GM12878 (cell line): ENCODE measurements around the gene SPATA20. TPM values are rescaled to one million over a fixed set of nuclear protein-coding genes. Genes with fewer than 3 reads are reported as not detected.

Source experiments
- JUND ChIP-seq: IDR thresholded peaks from 2 replicates; pipeline ENCODE4 v1.6.1; 2012; ENCODE audit warnings: low read depth, mild to moderate bottlenecking, low read length, improper control_type of control experiment, moderate library complexity
- MEF2A ChIP-seq: IDR thresholded peaks from 2 replicates; pipeline ENCODE4 v1.6.1; 2011; ENCODE audit warnings: low read depth, mild to moderate bottlenecking, low read length, moderate library complexity; ENCODE audit not compliant: insufficient read depth
- NR2C1 ChIP-seq: fragments of 450-650 bp; IDR thresholded peaks from 2 replicates; pipeline ENCODE4 v1.6.1; 2017; ENCODE audit warnings: antibody characterized with exemption, mild to moderate bottlenecking, moderate library complexity
- POU2F2 ChIP-seq: IDR thresholded peaks from 3 replicates; pipeline ENCODE4 v1.6.1; 2011; ENCODE audit warnings: low read depth, mild to moderate bottlenecking, low read length, borderline replicate concordance
- SMAD1 ChIP-seq: fragments of 450-650 bp; IDR thresholded peaks from 2 replicates; pipeline ENCODE4 v1.6.1; 2018; ENCODE audit warnings: mild to moderate bottlenecking, low read depth; ENCODE audit not compliant: partially characterized antibody
- SUZ12 ChIP-seq: fragments of 200-600 bp; sonication (generic); IDR thresholded peaks from one replicate; pipeline ENCODE4 v1.6.1; 2018; ENCODE audit warnings: antibody characterized with exemption, mild to moderate bottlenecking; ENCODE audit not compliant: unreplicated experiment
- TBL1XR1 ChIP-seq: IDR thresholded peaks from 2 replicates; pipeline ENCODE4 v1.6.1; 2012; ENCODE audit warnings: low read depth, low read length, improper control_type of control experiment
- polyA plus RNA-seq, 11 experiments: library from polyadenylated mRNA; depleted of rRNA in 4 of 11; unstranded in 6 of 11; stranded (reverse) in 5 of 11; fragments of >200 nt; fragmentation: Nextera tagmentation in 4 of 11; fragmentation: Illumina TruSeq in 1 of 11; extraction: Ambion mirVana in 4 of 11; extraction: Trizol in 1 of 11; gene quantifications; 1 replicate in 1 of 11; 2 replicates in 10 of 11; pipeline versions ENCODE4 v1.2.1 to v1.2.3, GENCODE V29; 2011 to 2016; ENCODE audit warnings: inconsistent platforms in 2 of 11, missing spikeins in 2 of 11, low read depth in 1 of 11
- total RNA-seq, 4 experiments: library from RNA; depleted of rRNA in 3 of 4; stranded (reverse); fragments of >200 nt in 3 of 4; fragmentation: Illumina TruSeq in 1 of 4; extraction: Trizol in 1 of 4; gene quantifications; 2 replicates each; pipeline versions ENCODE4 v1.2.1 to v1.2.3, GENCODE V29; 2013 to 2021
- TF ChIP-seq, protein P1 (sequence below): IDR thresholded peaks from 2 replicates; pipeline ENCODE4 v1.6.1; 2011; ENCODE audit warnings: low read depth, low read length, improper control_type of control experiment, borderline replicate concordance
- TF ChIP-seq, protein P2 (sequence below): fragments of 150-350 bp; IDR thresholded peaks from 2 replicates; pipeline ENCODE4 v1.6.1; 2014; ENCODE audit warnings: mild to moderate bottlenecking, low read depth, low read length

The SPATA20 gene
- total and polyA plus RNA-seq, 10 of the 15 experiments (the other 5 are each of a cell fraction or from before 2014, with no cell fraction given), result 2.1 to 69.8 (median 26.6) TPM

- TF ChIP-seq, protein P1, sequence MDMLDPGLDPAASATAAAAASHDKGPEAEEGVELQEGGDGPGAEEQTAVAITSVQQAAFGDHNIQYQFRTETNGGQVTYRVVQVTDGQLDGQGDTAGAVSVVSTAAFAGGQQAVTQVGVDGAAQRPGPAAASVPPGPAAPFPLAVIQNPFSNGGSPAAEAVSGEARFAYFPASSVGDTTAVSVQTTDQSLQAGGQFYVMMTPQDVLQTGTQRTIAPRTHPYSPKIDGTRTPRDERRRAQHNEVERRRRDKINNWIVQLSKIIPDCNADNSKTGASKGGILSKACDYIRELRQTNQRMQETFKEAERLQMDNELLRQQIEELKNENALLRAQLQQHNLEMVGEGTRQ, result no peak
- TF ChIP-seq MEF2A (no peak), JUND (no peak), POU2F2 (no peak), SMAD1 (no peak), TBL1XR1 (no peak), SUZ12 (no peak), NR2C1 (no peak)
- TF ChIP-seq, protein P2, sequence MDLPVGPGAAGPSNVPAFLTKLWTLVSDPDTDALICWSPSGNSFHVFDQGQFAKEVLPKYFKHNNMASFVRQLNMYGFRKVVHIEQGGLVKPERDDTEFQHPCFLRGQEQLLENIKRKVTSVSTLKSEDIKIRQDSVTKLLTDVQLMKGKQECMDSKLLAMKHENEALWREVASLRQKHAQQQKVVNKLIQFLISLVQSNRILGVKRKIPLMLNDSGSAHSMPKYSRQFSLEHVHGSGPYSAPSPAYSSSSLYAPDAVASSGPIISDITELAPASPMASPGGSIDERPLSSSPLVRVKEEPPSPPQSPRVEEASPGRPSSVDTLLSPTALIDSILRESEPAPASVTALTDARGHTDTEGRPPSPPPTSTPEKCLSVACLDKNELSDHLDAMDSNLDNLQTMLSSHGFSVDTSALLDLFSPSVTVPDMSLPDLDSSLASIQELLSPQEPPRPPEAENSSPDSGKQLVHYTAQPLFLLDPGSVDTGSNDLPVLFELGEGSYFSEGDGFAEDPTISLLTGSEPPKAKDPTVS, result no peak
These were observed 27.1 kb downstream of the SPATA20 start (continued) for GRCh38 chr17:50573866-50574611.
